NCI-H510A (cell line): ENCODE results near the gene CNN1.
"Not testable (repeated sequence)": the region's sequence is repeated elsewhere in the genome, so short reads cannot be mapped to it uniquely, and the experiment has no call there.

Experiments used
- DNase-seq: peaks from one replicate; lab custom pipeline; 2025; lab: John Stamatoyannopoulos, UW

CNN1 gene

GRCh38 chr19:11534948-11535347 is 3.7 kb upstream of the CNN1 start:
- DNase-seq = no peak

- DNase-seq = peak; percentile 71
Observed at GRCh38 chr19:11535792-11536595, 2.7 kb upstream of the CNN1 start.

- DNase-seq = no peak
Observed at GRCh38 chr19:11539495-11540365, 1.1 kb downstream of the CNN1 start.

GRCh38 chr19:11540645-11541044 is 2.0 kb downstream of the CNN1 start:
- DNase-seq = no peak

- DNase-seq = no peak
Observed at GRCh38 chr19:11541238-11541637, 2.6 kb downstream of the CNN1 start.

GRCh38 chr19:11547929-11548700 is 9.5 kb downstream of the CNN1 start:
- no peak for DNase-seq

- no peak for DNase-seq
Observed at GRCh38 chr19:11549386-11549953, 10.8 kb downstream of the CNN1 start.

- no peak for DNase-seq
Observed at GRCh38 chr19:11550265-11550664, 11.6 kb downstream of the CNN1 start.

GRCh38 chr19:11551603-11552235 is 13.1 kb downstream of the CNN1 start:
- no peak for DNase-seq

GRCh38 chr19:11552666-11553372 is 14.2 kb downstream of the CNN1 start:
- DNase-seq = no peak

GRCh38 chr19:11554160-11554559 is 15.5 kb downstream of the CNN1 start:
- no peak for DNase-seq

- no peak for DNase-seq
Observed at GRCh38 chr19:11555246-11555645, 16.6 kb downstream of the CNN1 start.

- no peak for DNase-seq
Observed at GRCh38 chr19:11556634-11557420, 18.2 kb downstream of the CNN1 start.

GRCh38 chr19:11558881-11559828 is 20.5 kb downstream of the CNN1 start, which contains the start of gene ELOF1:
Gene ELOF1, minus strand, starts transcription at chr19:11559230. Its CDS starts 4,883 bp downstream, at chr19:11554347.
- peak; percentile 96 for DNase-seq

- DNase-seq = peak; percentile 27
Observed at GRCh38 chr19:11560404-11561051, 21.9 kb downstream of the CNN1 start.

GRCh38 chr19:11563532-11563931 is 24.9 kb downstream of the CNN1 start:
- DNase-seq = no peak

GRCh38 chr19:11564082-11564807 is 25.6 kb downstream of the CNN1 start:
- not testable (repeated sequence) for DNase-seq

GRCh38 chr19:11565649-11565980 is 27.0 kb downstream of the CNN1 start:
- DNase-seq = not testable (repeated sequence)
